NOMO-1 treated with dmso at 0.1 percent for 144 hours (cell line): Measurements from ENCODE around the gene TMEM88.
"Not testable (repeated sequence)": the region's sequence is repeated elsewhere in the genome, so short reads cannot be mapped to it uniquely, and the experiment has no call there.

Source experiments
- DNase-seq: peaks from one replicate; lab custom pipeline; 2025; ENCODE audit not compliant: unreplicated experiment; lab: John Stamatoyannopoulos, UW

Gene TMEM88, protein sequence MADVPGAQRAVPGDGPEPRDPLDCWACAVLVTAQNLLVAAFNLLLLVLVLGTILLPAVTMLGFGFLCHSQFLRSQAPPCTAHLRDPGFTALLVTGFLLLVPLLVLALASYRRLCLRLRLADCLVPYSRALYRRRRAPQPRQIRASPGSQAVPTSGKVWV

DNA sequence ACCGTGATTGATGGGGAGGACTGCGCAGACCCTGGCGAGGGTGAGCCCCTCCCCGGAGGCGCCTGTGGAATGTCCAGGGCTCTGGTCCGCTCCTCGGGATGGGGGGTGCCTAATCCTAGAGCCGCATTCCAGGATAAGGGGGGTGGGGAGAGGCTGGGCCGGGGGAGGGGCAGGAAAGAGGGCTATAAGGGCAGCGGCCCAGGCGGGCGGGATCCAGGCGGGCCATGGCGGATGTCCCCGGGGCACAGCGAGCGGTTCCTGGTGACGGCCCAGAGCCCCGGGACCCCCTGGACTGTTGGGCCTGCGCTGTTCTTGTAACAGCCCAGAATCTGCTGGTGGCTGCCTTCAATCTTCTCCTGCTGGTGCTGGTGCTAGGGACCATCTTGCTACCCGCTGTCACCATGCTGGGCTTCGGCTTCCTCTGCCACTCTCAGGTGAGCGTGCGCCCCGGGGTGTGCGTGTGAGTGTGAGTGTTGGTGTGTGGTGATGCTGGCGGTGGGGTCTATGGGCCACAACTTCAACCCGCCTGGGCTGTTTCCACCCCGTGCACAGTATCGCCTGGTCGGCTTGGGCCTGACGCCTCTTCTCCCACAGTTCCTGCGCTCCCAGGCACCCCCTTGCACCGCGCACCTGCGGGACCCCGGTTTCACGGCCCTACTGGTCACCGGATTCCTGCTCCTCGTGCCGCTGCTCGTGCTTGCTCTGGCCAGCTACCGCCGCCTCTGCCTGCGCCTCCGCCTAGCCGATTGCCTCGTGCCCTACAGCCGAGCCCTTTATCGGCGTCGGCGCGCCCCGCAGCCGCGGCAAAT lies at the start of gene TMEM88:
TSS of gene TMEM88 (plus strand) at position 216 of the 809 bp plus-strand sequence. CDS start at position 225, 9 bp downstream.
- no peak for DNase-seq

DNA sequence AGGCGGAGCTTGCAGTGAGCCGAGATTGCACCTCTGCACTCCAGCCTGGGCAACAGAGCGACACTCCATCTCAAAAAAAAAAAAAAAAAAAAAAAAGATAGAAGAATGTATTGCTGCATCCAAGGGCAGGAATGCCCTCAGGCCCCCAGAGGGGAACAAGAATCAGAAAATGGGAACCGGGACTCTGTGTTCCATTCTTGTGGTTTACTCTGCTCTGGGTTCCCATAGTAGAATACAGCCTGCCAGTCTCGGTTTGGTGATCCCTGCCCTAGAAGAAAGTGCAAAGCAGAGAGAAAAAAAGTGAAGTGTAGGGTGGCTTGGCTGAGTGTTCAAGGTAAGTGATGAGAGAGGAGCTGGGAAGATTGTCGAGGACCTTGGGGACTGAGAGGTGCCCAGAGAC lies 48.3 kb upstream of the TMEM88 start:
- no peak for DNase-seq

DNA sequence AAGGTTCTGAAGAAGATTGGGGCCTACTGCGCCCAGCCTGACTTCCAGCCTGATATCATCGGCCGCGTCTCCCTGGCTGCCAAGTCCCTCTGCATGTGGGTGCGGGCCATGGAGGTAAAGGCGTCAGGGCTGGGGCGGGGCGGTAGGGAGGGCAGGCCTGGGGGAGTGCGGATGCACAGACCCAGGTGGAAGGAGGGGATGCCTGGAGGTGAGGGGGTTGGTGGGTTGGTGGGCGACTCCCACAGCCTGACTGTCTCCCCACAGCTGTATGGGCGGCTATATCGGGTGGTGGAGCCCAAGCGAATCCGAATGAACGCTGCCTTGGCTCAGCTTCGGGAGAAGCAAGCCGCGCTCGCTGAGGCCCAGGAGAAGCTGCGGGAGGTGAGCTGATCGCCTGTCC lies 47.7 kb upstream of the TMEM88 start:
- no peak for DNase-seq

DNA sequence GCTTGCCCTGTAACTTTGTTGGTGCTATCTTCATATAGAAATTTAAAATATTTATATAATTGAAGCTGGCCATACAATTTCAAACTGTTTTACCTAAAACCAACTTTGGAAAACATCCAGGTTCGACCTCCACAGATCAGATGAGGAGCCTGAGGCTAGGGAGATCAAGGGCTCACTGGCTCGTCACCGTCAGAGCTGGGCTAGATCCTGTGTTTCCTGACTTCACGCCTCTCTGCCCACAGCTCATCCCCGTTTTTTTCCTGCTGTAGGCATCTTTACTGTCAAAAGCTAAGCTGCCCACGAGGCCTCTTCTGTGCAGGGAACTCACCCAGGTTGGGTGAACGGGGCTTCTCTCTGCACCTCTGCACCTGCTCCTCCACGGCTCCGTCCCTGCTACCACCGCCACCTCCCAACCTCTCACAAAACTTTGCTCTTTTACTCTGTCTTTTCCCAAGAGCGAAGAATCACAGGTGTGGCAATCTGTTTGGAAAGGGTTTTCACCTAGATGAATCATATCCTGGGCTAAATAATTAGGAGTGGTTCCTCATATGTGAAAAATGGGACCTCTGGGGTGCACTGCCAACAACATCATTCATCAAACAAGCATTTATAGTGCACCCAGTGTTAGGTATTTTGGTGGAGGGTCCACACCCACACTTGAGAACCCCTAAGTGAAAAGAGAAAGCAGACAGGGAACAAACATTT lies 45.6 kb upstream of the TMEM88 start:
- DNase-seq = no peak

DNA sequence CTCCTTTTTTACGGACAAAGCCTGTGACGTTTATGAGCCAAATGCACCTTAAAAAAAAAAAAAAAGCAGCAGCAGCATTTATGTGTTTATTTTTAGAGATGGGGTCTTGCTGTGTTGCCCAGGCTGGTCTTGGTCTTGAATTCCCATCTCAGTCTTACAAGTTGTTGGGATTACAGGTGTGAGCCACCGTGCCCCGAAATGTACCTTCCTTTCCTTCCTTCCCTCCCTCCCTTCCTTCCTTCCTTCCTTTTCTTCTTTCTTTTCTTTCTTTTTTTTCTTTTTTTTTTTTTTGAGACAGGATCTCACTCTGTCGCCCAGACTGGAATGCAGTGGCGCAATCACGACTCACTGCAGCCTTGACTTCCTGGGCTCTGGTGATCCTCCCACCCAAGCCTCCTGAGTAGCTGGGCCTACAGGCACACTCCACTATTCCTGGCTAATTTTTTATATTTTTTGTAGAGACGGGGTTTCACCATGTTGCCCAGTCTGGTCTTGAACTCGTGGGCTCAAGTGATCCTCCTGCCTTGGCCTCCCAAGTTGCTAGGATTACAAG lies 45.0 kb upstream of the TMEM88 start:
- not testable (repeated sequence) for DNase-seq

DNA sequence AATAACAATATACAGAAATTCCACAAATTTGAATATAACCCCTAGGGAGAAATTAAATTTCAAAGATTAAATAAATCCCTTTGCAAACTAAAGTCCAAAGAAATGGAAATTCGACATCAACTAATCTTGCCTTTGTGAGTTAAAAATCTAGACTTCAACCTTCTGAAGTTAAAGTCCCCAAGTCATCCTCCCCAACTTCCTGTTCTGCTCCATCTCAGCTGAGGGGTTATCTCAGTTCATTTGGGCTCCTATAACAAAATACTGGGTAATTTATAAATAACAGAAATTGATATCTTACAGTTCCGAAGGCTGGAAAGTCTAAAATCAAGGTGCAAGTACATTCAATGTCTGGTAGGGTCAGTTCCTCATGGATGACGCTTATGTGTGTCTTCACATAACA lies 43.6 kb upstream of the TMEM88 start:
- DNase-seq = no peak

DNA sequence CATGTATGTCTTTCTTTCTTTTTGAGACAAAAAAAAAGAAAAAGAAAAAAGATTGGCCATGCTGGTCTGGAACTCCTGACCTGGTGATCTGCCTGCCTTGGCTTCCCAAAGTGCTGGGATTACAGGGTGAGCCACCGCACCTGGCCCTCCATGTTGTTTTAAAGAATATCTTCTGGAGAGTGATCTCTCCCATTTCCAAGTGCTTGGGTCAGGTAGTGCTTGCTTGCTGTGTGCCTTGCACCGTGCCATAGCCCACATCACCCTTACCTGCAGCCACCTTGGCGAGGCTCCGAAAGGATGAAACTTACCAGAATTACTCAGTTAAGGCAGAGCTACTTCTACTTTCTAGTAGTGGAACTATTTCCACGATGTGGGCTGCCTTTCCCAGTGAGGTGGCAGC lies 39.9 kb upstream of the TMEM88 start:
- DNase-seq = no peak

DNA sequence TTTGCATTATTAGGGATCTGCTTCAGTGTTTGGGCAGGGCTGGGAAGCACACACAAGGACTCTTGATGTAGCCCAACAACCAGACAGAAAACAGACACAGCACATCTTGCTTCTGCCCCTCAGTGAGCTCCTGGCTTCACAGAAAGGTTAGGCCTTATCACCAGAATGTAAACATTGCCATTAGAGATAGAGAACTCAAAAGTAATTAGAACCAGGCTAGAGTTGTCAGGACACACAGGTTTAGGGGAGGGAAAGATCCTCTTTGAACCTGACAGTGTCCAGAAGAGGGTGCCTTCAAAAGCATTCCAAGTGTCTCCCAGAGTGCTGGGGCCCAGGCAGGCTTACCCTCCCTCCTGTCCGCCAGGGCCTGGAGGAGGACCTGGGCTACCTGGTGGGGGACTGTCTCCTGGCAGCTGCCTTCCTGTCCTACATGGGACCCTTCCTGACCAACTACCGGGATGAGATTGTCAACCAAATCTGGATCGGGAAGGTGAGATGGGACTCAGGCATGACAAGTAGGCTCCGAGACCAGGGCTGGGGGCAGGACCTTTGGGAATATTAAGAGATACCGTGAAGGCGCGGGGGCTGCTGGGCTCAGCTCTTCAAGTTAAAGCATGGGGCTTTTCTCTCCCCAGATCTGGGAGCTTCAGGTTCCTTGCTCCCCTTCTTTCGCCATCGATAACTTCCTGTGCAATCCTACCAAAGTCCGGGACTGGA lies 37.8 kb upstream of the TMEM88 start:
- no peak for DNase-seq

DNA sequence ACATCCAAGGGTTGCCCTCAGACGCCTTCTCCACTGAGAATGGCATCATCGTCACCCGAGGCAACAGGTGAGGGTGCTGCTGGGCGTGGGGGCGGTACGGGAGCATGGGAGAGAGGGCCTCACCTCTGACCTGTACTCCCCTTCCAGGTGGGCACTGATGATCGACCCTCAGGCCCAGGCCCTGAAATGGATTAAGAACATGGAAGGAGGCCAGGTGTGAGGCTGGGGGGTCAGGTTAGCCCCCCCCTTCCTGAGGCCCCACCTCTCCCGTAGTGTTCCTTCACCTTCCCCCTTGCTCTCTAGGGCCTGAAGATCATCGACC lies 37.3 kb upstream of the TMEM88 start:
- no peak for DNase-seq

DNA sequence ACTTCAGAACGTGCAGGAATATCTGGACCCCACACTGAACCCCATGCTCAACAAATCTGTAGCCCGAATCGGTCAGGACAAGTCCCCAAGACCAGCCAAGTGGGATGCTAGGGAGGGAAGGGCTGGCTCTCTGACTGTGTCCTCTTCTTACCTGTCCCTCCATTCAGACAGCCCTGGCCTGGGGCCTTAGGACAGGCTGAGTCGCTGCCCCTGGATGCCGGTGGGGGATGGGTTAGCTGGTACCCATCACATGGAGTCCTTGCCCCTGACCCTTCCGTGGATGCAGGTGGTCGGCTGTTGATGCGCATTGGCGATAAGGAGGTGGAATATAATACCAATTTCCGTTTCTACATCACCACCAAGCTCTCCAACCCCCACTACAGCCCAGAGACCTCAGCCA lies 36.8 kb upstream of the TMEM88 start:
- DNase-seq = no peak

DNA sequence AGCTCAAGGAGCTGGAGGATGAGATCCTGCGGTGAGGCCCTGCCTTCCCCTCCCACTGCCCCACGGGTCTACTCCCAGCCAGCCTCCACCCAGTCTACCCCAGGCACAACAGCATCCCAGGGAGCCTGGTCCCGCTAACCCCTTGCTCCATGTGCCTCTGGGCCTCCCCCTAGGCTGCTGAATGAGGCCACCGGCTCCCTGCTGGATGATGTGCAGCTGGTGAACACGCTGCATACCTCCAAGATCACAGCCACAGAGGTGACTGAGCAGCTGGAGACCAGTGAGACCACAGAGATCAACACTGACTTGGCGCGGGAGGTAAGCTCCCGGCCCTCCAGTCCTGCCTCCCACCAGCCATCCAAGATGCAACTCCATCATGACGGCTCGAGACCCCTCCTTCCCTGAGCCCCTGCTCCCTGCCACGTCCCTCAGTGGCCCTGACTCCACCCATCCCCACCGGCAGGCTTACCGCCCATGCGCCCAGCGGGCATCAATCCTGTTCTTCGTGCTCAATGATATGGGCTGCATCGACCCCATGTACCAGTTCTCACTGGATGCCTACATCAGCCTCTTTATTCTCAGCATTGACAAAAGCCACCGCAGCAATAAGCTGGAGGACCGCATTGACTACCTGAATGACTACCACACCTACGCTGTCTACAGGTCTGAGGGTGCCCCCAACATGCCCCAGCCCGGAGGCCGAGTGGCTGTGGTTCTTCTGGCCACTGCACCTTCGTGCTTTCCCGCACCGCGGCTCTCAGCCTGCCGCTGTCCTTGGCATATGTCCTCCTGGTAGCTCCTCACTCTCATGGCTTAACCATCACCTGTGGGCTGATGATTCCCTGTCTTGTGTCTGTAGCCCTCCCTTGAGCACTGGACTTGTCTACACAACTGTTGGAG lies 35.9 kb upstream of the TMEM88 start:
- no peak for DNase-seq

DNA sequence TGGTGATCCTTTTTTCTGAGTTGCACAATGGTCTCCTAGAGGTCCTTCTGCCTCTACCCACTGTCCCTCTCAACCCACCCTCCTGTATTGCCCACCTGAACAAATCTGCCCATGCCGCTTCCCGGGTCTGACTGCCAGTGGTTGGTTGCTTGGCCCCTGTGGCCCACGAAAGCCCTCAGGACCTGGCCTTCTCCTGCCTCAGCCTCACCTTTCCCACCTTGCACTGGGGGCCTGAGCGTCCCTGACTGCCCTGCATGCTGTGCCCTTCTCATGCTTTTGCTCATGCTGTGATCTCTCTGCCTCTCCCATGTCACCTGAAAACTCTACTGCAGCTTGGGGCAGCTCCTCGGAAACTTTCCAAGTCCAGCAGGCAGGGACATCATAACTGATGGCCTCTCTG lies 34.6 kb upstream of the TMEM88 start:
- DNase-seq = no peak

DNA sequence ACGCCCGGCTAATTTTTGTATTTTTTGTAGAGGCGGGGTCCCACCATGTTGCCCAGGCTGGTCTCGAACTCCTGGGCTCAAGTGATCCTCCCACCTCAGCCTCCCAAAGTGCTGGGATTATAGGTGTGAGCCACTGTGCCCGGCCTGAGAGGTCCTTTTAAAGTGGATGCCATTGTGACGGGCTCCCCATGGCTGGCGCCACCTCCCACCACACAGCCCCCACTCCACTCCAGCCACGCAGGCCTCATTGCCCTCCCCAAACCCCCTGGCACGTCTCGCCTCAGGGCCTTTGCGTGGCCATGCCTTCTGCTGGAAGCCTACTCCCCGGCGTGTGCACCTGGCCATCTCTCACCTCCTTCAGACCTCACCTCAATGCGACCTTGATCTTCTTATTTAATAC lies 32.7 kb upstream of the TMEM88 start:
- DNase-seq = no peak

DNA sequence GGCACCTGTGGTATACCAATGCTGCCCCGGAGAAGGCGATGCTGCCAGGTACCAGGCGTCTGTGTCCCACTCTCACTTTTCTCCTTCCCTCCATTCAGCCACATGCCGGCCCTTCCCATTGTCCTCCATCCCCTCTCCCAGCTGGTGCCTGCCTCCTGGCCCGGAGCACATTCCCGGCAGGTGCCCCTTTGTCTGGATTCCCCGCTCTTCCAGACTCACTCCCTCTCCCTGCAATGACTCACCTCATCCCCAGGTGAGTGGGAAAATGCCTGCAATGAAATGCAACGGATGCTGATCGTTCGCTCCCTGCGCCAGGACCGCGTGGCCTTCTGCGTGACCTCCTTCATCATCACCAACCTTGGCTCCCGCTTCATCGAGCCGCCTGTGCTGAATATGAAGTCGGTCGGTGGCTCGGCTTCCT lies 31.3 kb upstream of the TMEM88 start:
- DNase-seq = no peak

DNA sequence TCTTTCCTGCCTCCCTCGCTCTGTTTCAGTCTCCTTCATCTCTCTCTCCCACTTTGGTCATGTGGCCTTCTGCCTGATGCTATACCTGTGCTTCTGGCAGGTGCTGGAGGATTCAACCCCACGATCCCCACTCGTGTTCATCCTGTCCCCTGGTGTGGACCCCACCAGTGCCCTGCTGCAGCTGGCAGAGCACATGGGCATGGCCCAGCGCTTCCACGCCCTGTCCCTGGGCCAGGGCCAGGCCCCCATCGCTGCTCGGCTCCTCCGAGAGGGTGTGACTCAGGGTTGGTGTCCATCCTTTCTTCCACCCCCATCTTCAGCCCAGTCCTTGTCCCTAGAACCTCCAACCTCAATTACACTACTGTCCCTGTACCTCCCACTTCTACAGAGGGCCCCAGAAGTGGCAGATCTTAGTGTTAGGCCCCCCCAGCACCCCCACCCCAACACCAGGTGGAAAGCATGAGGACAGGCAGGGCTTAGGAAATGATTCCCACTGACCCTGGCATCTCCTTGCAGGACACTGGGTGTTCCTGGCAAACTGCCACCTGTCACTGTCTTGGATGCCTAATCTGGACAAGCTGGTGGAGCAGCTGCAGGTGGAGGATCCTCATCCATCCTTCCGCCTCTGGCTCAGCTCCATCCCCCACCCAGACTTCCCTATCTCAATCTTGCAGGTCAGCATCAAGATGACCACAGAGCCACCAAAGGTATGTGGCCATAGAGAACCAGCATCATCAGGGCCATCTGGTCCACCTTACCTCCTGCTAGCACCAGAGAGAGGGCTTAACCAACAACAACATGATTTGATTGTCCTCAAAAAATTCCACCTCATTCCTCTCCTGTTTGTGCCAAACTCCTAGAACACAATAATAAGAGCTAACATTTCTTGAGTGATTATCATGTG lies 30.6 kb upstream of the TMEM88 start:
- DNase-seq = no peak

DNA sequence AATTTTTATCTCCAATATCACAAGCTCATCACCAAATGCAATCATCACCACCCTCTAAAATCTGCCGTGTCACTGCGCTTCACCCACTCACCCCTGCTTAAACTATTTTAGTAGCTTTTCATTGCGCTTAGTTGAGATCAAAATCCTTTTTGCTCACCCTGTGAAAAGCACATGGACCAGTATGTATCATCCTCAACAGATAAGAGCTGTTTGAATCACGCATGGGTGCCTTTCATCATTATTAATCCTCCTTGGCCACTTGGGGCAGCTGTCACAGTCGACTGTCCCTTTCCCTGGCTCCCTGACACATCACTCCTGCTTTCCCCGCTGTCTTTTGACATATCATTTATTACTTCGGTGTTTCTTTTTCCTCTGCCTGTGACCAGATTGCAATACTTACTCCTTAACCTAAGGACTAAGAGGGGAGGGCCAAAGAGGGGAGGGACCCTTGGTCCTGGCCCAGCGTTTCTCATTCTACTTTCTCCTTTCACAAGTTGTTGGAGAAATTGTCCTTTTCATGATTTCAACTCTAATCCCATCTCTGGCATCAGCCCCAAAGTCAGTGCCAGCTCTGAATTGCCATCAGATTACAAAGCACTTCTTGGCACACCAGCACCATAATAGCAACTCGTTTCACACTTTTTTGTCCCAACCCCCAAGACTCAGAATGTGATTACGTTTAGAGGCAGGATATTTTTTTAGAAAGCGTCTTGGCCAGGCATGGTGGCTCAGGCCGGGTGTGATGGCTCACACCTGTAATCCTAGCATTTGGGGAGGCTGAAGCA lies 29.5 kb upstream of the TMEM88 start:
- no peak for DNase-seq

DNA sequence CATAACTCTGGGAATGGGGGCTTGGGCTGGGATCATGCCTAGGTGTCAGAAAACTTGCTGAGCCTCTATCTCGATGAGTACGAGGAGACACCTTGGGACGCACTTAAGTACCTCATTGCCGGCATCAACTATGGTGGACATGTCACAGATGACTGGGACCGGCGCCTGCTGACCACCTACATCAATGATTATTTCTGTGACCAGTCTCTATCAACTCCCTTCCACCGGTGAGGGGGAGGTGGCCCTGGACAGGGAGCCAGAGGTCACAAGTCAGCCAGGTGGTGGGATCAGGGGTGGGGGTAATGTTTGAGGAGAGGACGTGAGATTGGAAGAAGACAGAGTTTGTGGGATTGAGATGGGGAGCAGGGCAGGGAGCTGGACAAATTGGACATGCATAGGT lies 24.2 kb upstream of the TMEM88 start:
- DNase-seq = no peak

DNA sequence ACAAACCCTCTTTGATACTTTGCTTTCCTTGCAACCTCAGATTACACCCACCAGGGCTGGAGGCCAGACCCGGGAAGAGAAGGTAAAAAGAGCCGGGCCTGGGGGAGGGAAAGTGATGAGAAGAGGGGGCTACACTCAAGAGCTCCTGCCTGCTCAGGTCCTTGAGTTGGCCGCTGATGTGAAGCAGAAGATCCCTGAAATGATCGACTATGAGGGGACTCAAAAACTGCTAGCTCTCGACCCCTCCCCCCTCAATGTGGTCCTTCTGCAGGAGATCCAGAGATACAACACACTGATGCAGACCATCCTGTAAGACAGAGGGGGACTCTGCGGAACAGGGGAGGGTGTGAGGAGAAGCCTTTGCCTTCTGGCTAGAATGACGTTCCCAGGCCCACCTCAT lies 23.6 kb upstream of the TMEM88 start:
- DNase-seq = no peak

DNA sequence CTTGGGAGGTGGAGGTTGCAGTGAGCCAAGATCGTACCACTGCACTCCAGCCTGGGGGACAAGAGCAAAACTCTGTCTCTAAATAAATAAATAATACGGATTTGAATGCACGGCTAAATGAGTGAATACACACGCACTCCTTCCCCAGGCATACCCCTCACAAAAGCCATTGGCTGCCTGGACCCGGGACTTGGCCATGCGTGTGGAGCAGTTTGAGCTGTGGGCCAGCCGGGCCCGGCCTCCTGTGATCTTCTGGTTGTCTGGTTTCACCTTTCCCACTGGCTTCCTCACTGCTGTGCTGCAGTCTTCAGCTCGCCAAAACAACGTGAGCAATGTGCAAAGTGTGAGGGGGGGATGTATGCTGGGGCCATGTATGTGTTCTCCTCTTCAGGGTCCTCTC lies 22.4 kb upstream of the TMEM88 start:
- DNase-seq = no peak
